ENCODE measurements around the gene LPXN. TPM values are rescaled to one million over a fixed set of nuclear protein-coding genes. Genes with fewer than 3 reads are reported as not detected.
"Not testable (repeated sequence)": the region's sequence is repeated elsewhere in the genome, so short reads cannot be mapped to it uniquely, and the experiment has no call there.

Gene LPXN
- total RNA-seq, 1 experiment from 2014 or later: 2.1 TPM

DNA sequence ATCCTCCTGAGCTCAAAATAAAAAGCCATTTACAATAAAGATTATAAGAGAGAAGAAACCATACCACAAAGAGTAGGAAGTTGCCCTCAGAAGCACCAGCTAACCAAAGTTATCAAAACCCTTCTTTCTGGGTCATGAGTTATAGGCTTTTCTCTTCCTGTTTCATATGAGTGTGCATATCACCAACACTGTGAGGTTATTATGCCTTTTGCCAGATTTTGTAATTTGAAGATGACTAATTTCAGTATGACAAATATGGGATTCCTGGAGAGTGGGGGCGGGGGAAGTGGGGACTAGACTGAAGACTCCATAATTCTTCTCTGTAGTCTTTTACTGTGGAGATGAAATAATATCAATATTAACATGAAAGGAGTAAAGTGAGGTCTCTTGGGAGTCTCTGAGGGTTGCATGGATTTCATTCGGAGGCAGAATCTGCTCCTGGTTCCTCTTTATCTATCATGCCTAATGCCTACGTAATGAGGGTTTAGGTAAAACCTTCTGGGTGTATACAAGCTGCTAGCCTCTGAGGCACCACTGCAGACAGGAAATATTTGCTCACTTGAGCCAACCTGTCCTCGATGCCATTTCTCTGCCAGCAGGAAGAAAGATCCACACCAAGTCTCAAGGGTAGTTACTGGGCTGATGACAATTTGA lies 2.1 kb downstream of the LPXN start:
- ChIA-PET POLR2A (no interaction called here), CTCF (no interaction called here)
- Mint-ChIP-seq H3K27me3 (ENCODE audit: low read depth) (no peaks in the 10 kb centered on the region), H3K9me3 (no peaks in the 10 kb centered on the region), H3K36me3 (no peaks in the 10 kb centered on the region), H3K4me3 (no peak overlapping the region), H3K27ac (no peak overlapping the region), H3K4me1 (peaks cover 10% of the 10 kb centered on the region)
- TF ChIP-seq NFYB (CRISPR knock-in tag; conservative IDR thresholded peaks at IDR 0.05; ENCODE audit: low read depth) (no peak), MXD4 (CRISPR knock-in tag; IDR thresholded peaks at IDR 0.05; ENCODE audit: borderline replicate concordance) (no peak), ZNF317 (CRISPR knock-in tag; IDR thresholded peaks at IDR 0.05; ENCODE audit: borderline replicate concordance, low read depth) (no peak), CBFB (CRISPR knock-in tag; IDR thresholded peaks at IDR 0.05; ENCODE audit: low read depth) (no peak), ETV6 (CRISPR knock-in tag; IDR thresholded peaks at IDR 0.05) (no peak), CREM (CRISPR knock-in tag; IDR thresholded peaks at IDR 0.05) (no peak), GABPB1 (CRISPR knock-in tag; IDR thresholded peaks at IDR 0.05) (no peak), TEAD1 (CRISPR knock-in tag; IDR thresholded peaks at IDR 0.05) (no peak), ZNF416 (CRISPR knock-in tag; IDR thresholded peaks at IDR 0.05) (no peak), SP1 (CRISPR knock-in tag; conservative IDR thresholded peaks at IDR 0.05) (no peak), SMAD3 (CRISPR knock-in tag; IDR thresholded peaks at IDR 0.05; ENCODE audit: borderline replicate concordance) (no peak), GRHL2 (CRISPR knock-in tag; IDR thresholded peaks at IDR 0.05; ENCODE audit: insufficient replicate concordance, severe bottlenecking) (no peak)
- TF ChIP-seq, protein P1, sequence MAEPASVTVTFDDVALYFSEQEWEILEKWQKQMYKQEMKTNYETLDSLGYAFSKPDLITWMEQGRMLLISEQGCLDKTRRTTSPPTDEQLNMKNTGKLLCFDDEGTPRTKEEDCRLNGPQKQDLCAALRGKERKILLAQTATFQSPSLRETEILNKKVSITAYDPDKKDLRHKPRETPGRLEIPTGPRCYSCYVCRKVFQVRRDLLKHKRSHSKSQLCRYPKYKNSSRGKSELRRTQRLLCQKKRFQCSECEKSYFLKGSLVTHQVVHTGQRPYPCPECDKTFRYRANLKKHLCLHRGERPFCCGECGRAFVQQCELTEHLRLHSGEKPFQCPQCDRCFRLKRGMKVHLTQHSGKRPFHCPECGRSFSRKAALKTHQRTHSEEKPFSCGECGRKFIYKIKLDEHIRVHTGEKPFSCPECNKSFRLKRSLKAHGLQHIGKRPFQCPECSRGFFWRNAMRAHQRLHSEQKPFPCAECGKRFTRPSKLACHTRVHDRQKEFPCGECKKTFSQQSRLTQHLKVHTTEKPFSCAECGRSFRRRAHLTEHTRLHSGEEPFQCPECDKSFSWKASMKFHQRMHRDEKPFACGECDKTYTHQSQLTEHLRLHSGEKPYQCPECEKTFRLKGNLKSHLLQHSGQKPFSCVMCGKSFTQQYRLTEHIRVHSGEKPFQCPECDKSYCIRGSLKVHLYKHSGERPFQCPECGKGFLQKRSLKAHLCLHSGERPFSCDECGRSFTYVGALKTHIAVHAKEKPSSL (CRISPR knock-in tag; conservative IDR thresholded peaks at IDR 0.05): no peak
- TF ChIP-seq, protein P2, sequence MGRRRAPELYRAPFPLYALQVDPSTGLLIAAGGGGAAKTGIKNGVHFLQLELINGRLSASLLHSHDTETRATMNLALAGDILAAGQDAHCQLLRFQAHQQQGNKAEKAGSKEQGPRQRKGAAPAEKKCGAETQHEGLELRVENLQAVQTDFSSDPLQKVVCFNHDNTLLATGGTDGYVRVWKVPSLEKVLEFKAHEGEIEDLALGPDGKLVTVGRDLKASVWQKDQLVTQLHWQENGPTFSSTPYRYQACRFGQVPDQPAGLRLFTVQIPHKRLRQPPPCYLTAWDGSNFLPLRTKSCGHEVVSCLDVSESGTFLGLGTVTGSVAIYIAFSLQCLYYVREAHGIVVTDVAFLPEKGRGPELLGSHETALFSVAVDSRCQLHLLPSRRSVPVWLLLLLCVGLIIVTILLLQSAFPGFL (CRISPR knock-in tag; IDR thresholded peaks at IDR 0.05; ENCODE audit: borderline replicate concordance): no peak
- TF ChIP-seq, protein P3, sequence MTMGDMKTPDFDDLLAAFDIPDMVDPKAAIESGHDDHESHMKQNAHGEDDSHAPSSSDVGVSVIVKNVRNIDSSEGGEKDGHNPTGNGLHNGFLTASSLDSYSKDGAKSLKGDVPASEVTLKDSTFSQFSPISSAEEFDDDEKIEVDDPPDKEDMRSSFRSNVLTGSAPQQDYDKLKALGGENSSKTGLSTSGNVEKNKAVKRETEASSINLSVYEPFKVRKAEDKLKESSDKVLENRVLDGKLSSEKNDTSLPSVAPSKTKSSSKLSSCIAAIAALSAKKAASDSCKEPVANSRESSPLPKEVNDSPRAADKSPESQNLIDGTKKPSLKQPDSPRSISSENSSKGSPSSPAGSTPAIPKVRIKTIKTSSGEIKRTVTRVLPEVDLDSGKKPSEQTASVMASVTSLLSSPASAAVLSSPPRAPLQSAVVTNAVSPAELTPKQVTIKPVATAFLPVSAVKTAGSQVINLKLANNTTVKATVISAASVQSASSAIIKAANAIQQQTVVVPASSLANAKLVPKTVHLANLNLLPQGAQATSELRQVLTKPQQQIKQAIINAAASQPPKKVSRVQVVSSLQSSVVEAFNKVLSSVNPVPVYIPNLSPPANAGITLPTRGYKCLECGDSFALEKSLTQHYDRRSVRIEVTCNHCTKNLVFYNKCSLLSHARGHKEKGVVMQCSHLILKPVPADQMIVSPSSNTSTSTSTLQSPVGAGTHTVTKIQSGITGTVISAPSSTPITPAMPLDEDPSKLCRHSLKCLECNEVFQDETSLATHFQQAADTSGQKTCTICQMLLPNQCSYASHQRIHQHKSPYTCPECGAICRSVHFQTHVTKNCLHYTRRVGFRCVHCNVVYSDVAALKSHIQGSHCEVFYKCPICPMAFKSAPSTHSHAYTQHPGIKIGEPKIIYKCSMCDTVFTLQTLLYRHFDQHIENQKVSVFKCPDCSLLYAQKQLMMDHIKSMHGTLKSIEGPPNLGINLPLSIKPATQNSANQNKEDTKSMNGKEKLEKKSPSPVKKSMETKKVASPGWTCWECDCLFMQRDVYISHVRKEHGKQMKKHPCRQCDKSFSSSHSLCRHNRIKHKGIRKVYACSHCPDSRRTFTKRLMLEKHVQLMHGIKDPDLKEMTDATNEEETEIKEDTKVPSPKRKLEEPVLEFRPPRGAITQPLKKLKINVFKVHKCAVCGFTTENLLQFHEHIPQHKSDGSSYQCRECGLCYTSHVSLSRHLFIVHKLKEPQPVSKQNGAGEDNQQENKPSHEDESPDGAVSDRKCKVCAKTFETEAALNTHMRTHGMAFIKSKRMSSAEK (CRISPR knock-in tag; IDR thresholded peaks at IDR 0.05; ENCODE audit: borderline replicate concordance): no peak
- TF ChIP-seq, protein P4, sequence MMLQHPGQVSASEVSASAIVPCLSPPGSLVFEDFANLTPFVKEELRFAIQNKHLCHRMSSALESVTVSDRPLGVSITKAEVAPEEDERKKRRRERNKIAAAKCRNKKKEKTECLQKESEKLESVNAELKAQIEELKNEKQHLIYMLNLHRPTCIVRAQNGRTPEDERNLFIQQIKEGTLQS (CRISPR knock-in tag; conservative IDR thresholded peaks at IDR 0.05): no peak
- TF ChIP-seq, protein P5, sequence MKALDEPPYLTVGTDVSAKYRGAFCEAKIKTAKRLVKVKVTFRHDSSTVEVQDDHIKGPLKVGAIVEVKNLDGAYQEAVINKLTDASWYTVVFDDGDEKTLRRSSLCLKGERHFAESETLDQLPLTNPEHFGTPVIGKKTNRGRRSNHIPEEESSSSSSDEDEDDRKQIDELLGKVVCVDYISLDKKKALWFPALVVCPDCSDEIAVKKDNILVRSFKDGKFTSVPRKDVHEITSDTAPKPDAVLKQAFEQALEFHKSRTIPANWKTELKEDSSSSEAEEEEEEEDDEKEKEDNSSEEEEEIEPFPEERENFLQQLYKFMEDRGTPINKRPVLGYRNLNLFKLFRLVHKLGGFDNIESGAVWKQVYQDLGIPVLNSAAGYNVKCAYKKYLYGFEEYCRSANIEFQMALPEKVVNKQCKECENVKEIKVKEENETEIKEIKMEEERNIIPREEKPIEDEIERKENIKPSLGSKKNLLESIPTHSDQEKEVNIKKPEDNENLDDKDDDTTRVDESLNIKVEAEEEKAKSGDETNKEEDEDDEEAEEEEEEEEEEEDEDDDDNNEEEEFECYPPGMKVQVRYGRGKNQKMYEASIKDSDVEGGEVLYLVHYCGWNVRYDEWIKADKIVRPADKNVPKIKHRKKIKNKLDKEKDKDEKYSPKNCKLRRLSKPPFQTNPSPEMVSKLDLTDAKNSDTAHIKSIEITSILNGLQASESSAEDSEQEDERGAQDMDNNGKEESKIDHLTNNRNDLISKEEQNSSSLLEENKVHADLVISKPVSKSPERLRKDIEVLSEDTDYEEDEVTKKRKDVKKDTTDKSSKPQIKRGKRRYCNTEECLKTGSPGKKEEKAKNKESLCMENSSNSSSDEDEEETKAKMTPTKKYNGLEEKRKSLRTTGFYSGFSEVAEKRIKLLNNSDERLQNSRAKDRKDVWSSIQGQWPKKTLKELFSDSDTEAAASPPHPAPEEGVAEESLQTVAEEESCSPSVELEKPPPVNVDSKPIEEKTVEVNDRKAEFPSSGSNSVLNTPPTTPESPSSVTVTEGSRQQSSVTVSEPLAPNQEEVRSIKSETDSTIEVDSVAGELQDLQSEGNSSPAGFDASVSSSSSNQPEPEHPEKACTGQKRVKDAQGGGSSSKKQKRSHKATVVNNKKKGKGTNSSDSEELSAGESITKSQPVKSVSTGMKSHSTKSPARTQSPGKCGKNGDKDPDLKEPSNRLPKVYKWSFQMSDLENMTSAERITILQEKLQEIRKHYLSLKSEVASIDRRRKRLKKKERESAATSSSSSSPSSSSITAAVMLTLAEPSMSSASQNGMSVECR (CRISPR knock-in tag; IDR thresholded peaks at IDR 0.05; ENCODE audit: borderline replicate concordance): no peak
- TF ChIP-seq, protein P6, sequence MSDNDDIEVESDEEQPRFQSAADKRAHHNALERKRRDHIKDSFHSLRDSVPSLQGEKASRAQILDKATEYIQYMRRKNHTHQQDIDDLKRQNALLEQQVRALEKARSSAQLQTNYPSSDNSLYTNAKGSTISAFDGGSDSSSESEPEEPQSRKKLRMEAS (CRISPR knock-in tag; IDR thresholded peaks at IDR 0.05): no peak
- no peak for ATAC-seq
- DNase-seq (ENCODE audit: low spot score): no peak

DNA sequence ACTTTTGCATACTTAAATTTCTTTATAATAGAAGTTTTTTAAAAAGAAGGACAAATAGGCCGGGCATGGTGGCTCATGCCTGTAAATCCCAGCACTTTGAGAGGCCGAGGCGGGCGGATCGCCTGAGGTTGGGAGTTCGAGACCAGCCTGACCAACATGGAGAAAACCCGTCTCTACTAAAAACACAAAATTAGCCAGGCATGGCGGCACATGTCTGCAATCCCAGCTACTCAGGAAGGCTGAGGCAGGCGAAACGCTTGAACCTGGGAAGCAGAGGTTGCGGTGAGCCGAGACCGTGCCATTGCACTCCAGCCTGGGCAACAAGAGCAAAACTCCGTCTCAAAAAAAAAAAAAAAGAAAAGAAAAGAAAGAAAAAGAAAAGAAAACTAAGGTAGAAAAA lies 2.8 kb downstream of the LPXN start:
- H3K4me1 Mint-ChIP-seq: peaks cover 10% of the 10 kb centered on the region
- DNase-seq (ENCODE audit: low spot score); H3K27me3 Mint-ChIP-seq (ENCODE audit: low read depth); H3K27ac Mint-ChIP-seq; ATAC-seq; POLR2A ChIA-PET; H3K36me3 Mint-ChIP-seq; H3K4me3 Mint-ChIP-seq; H3K9me3 Mint-ChIP-seq; CTCF ChIA-PET: not testable (repeated sequence)
